Stimulated activated CD8-positive, alpha-beta memory T cell treated with anti-CD3 and anti-CD28 coated beads, Interleukin-12 subunit alpha, Interleukin-12 subunit beta, amount 100 ng/mL, for 24 hours (primary cell): Measurements from ENCODE around the gene CLCN2.

ENCODE experiments used
- DNase-seq: peaks from one replicate; pipeline ENCODE4 v3.0.0-alpha.2; 2020; ENCODE audit errors: extremely low read depth

Gene CLCN2

GRCh38 chr3:184296616-184297015 is 64.8 kb downstream of the CLCN2 start:
- DNase-seq = no peak
